SJCRH30 (cell line): ENCODE results near the gene GRID1. TPM values are rescaled to one million over a fixed set of nuclear protein-coding genes. Genes with fewer than 3 reads are reported as not detected.

Experiments used
- DNase-seq, 2 experiments: peaks; one replicate each; pipeline ENCODE4 v3.0.0-alpha.2; 2015 to 2020
- H3K27ac ChIP-seq: fragments of 250-450 bp; sonication (Bioruptor Pico); 2 replicates; pipeline ENCODE4 v1.5.1; 2020; ENCODE audit warnings: mild to moderate bottlenecking, moderate library complexity
- H3K27me3 ChIP-seq: fragments of 250-450 bp; sonication (Bioruptor Pico); 2 replicates; pipeline ENCODE4 v1.5.1; 2020; ENCODE audit warnings: mild to moderate bottlenecking, moderate library complexity
- H3K36me3 ChIP-seq: fragments of 250-450 bp; sonication (Bioruptor Pico); 2 replicates; pipeline ENCODE4 v1.5.1; 2020; ENCODE audit warnings: mild to moderate bottlenecking, moderate library complexity
- H3K4me1 ChIP-seq: fragments of 250-450 bp; sonication (Bioruptor Pico); 2 replicates; pipeline ENCODE4 v1.5.1; 2020; ENCODE audit warnings: mild to moderate bottlenecking, moderate library complexity
- H3K4me3 ChIP-seq: fragments of 250-450 bp; sonication (Bioruptor Pico); 2 replicates; pipeline ENCODE4 v1.5.1; 2020; ENCODE audit warnings: mild to moderate bottlenecking, moderate library complexity
- H3K9me3 ChIP-seq: fragments of 250-450 bp; sonication (Bioruptor Pico); replicated peaks from 2 replicates; pipeline ENCODE4 v1.5.1; 2020; ENCODE audit warnings: mild to moderate bottlenecking, moderate library complexity
- total RNA-seq: library from RNA; depleted of rRNA; stranded (reverse); fragments of >200 nt; shearing (Covaris generic); gene quantifications from 2 replicates; pipeline ENCODE4 v1.2.3, GENCODE V29; 2014

GRID1 gene
- total RNA-seq, 1 experiment from 2014 or later: not detected

DNA sequence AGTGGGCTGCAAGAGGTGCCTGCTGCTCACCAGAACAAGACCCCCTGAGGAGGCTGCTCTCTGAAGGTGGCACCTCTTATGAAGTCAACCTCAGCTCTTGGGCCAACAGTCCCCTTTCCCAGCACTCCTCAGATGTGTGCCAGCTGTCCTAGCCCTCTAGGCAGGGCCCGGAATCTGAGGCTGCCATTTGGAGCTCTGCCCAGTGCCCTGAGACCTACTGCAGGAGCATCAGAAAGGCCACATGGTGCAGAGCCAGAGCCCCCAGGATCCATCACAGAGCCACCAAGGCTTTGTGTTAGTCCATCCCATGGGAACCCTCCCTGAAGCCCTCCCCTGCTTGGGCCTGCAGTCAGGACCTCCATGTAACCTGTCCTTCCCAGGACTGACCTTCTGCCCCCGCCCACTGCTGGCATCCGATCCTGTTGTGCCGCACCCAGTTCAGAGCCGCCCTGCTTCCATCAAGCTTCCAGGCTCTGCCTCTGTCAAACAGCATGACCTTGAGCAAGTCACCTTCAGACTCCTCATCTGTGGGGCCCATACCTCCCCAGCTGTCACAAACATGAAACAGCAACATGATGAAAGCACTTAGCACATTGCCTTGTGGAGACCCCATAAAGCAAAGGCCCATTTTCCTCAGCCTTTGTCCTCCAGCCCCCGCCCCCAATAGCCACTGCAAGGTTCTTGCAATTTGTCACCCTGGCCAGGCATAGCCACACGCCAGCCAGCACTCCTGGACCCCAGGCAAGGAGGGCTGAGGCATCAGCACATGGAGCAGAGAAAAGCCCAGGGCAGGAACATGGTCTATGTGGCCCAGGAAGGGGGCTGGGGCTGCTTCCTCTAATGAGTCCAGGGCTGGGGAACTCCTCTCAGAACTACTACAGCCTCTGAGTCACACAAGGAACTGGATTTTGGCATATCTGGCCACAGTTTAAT lies 51.7 kb downstream of the GRID1 start:
- no peak overlapping the region for H3K4me3 ChIP-seq

DNA sequence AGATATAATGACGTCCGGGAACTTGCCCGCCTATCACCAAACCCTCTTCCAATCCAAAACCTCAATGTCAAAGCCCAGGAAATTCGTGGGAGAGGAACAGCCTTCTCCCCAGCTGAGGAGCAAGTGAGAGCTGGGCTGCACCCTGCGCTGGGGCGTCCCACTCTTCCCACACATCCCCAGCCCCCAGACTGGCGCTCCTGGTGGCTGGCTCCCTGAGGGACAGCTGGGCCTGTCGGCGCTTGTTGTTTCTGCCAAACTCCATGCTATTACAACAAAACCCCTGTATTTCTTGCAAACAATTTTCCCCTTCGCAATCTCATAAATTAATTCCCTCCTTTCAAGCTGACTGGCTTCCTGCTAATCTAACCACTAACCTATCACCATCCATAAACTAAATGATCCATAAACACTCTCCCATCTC lies 53.0 kb downstream of the GRID1 start:
- Histone ChIP-seq H3K9me3 (no peaks in the 10 kb centered on the region), H3K27ac (no peak overlapping the region), H3K27me3 (no peaks in the 10 kb centered on the region), H3K4me3 (no peak overlapping the region), H3K36me3 (no peaks in the 10 kb centered on the region), H3K4me1 (no peaks in the 10 kb centered on the region)
- DNase-seq: no peak

More for the DNA sequence above, 51.7 kb downstream of the GRID1 start:
- no peaks in the 10 kb centered on the region for H3K9me3 ChIP-seq
- no peak overlapping the region for H3K27ac ChIP-seq
- H3K27me3 ChIP-seq: no peaks in the 10 kb centered on the region
- H3K4me1 ChIP-seq: no peaks in the 10 kb centered on the region
- DNase-seq: no peak
- H3K36me3 ChIP-seq: no peaks in the 10 kb centered on the region

DNA sequence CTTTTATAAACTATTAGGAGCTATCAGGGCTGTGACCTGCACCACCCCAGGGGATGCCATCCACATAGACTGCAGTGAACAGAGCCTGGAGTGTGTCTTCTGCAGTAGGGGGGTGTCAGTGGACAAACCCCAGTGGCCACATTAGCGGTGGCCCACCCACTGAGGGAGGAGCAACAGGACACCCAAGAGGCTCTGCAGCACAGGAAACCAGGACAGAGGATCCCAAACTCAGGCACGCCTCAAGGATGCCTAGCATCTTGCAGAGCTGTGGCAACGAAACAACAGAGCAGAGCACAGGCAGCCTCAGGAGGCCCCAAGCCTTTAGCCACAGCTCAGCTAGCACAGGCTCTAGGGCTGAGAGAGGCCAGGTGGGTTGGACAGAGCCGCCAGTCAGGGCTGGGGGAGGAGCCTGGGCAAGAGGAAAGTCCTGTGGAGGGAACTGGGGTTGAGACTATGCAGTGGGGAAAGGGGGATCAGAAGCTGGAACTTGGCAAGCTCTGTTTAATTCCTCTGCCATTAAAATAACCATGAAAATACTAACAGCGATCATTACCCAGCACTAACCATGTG lies 53.8 kb downstream of the GRID1 start:
- no peaks in the 10 kb centered on the region for H3K27me3 ChIP-seq
- no peak overlapping the region for H3K4me3 ChIP-seq
- no peaks in the 10 kb centered on the region for H3K9me3 ChIP-seq
- DNase-seq: no peak
- H3K27ac ChIP-seq: no peak overlapping the region
- no peaks in the 10 kb centered on the region for H3K4me1 ChIP-seq
- no peaks in the 10 kb centered on the region for H3K36me3 ChIP-seq

DNA sequence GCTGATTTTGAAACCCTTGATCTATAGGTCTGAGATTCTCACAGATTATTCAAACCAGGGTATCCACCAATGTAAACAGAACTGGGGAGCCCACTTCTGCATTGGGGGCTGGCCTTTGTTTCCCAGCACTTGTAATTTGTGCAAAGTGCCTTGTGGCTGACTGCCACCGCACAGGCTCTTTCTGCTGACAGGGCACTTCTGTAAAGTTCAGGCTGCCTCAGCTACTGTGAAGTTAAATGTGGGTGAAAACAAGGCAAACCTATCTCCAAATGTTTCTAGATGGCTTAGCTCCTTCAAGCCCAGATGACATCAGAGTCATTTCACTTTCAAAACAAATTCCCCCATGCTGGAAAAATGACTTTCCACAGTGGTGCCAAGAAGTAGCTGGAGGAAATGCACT lies 54.7 kb downstream of the GRID1 start:
- no peak for DNase-seq
- H3K27me3 ChIP-seq: no peaks in the 10 kb centered on the region
- H3K4me1 ChIP-seq: no peaks in the 10 kb centered on the region

DNA sequence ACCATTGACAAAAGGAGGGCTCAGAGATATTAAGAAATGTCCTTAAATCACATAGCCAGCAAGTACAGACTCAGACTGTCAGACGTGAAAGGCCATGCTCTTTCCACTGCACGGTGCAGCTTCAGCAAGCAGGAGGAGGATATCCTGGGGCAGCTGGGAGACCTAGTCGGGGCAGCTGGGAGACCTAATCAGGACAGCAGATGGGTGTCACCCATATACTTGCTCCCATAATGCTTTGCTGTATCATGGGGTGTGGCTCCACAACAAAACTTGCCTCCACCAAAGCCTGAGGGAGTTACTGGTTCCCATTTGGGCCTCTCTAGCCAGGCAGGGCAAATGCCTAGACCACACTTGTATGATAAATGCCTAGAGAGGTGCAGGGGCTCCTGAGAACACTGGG lies 55.4 kb downstream of the GRID1 start:
- Histone ChIP-seq H3K27me3 (no peaks in the 10 kb centered on the region), H3K27ac (no peak overlapping the region), H3K36me3 (no peaks in the 10 kb centered on the region), H3K4me1 (no peaks in the 10 kb centered on the region), H3K4me3 (no peak overlapping the region), H3K9me3 (no peaks in the 10 kb centered on the region)
- no peak for DNase-seq

More for the DNA sequence above, 54.7 kb downstream of the GRID1 start:
- no peak overlapping the region for H3K27ac ChIP-seq
- H3K9me3 ChIP-seq: no peaks in the 10 kb centered on the region
- H3K4me3 ChIP-seq: no peak overlapping the region
- H3K36me3 ChIP-seq: no peaks in the 10 kb centered on the region

DNA sequence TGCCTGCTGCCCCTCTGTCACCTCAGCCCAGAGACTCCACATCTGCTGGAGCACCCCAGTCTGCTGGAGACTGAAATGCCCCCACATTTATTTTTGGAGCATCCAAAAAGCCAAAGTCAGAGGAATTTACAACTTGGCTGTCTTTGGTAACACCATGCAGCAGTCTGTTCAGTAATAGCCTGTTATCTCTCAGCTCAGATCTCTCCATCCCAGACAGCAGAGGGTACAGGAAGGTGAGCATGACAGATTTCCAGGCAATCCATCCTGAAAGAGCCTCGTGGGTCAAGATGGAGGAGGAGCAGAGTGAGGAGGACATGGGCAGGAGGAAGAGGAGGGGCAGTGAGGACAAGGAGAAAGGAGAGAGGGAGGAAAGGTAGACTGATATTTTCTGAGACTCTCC lies 55.9 kb downstream of the GRID1 start:
- Histone ChIP-seq H3K36me3 (no peaks in the 10 kb centered on the region), H3K4me3 (no peak overlapping the region), H3K27ac (no peak overlapping the region), H3K9me3 (no peaks in the 10 kb centered on the region), H3K4me1 (no peaks in the 10 kb centered on the region), H3K27me3 (no peaks in the 10 kb centered on the region)
- DNase-seq: no peak

DNA sequence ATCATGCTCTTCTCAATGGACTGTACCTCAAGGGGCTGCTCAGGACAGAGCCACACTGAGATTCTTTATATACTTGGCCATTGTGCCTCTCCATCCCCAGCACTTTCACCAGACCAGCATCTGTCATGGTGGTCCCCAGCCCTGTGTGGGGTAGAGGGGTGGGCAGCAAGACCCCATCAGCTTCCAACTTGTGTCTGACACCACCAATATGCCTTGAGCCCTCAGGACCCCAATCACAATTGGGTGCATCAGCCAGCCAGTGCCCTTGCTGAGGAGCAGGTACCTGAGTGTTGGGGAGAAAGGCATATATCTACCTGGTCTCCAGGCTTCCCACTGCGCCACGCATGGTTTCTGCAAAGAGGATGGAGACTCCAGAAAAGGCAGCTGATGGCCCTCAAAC lies 56.3 kb downstream of the GRID1 start:
- Histone ChIP-seq H3K4me3 (no peak overlapping the region), H3K36me3 (no peaks in the 10 kb centered on the region), H3K4me1 (no peaks in the 10 kb centered on the region), H3K27ac (no peak overlapping the region), H3K27me3 (no peaks in the 10 kb centered on the region), H3K9me3 (no peaks in the 10 kb centered on the region)
- DNase-seq: no peak

DNA sequence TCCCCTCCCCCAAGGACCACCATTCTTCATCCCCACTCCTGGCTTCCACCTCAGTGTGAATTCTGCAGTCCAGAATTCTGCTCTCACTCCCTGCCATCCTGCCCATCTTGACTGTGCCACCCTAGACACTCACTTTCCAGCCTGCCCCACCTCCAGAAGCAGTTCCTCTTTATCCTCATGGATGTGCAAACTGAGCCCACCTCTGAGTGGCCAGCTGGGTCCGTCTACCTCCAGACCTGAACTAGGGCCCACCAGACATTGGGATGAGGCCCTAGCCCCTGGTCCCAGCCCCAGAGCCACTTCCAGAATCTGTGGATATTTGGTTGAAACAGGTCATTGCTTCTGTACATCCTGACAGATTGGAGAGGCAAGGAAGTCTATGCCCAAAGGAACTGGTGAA lies 58.5 kb downstream of the GRID1 start:
- H3K4me1 ChIP-seq: no peaks in the 10 kb centered on the region
- H3K4me3 ChIP-seq: no peak overlapping the region
- no peak overlapping the region for H3K27ac ChIP-seq
- H3K36me3 ChIP-seq: no peaks in the 10 kb centered on the region
- DNase-seq: no peak
- no peaks in the 10 kb centered on the region for H3K27me3 ChIP-seq
- H3K9me3 ChIP-seq: no peaks in the 10 kb centered on the region

DNA sequence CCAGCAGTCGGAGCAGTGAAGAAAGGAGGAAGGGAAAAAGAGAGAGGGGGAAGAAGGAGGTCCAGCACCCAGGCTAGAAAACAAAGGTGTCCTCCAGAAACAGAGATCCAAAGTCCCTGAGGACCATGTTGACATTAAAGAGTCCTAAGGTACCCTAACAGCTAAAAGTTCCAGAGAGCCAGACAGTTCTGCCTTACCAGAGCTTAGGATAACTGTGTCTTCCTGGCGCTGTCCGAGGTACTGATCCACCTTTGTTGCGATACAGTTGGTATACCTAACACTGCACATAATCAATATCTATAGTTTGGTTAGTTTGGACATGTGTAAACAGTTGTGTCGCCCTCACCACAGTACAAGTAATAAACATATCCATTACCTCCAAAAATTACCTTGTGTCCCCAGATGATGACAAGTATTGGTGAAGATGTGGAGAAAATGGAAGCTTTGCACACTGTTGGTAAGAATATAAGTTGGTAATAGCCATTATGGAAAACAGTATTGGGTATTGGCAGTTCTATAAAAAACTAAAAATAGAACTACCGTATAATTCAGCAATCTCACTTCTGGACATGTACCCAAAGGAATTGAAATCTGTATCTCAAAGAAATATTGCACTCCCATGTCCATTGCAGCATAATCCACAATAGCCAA lies 59.8 kb downstream of the GRID1 start:
- no peaks in the 10 kb centered on the region for H3K9me3 ChIP-seq
- no peak overlapping the region for H3K27ac ChIP-seq
- peak; percentile 19 to 45 for DNase-seq
- no peaks in the 10 kb centered on the region for H3K4me1 ChIP-seq
- H3K27me3 ChIP-seq: no peaks in the 10 kb centered on the region
- H3K4me3 ChIP-seq: no peak overlapping the region
- no peaks in the 10 kb centered on the region for H3K36me3 ChIP-seq

DNA sequence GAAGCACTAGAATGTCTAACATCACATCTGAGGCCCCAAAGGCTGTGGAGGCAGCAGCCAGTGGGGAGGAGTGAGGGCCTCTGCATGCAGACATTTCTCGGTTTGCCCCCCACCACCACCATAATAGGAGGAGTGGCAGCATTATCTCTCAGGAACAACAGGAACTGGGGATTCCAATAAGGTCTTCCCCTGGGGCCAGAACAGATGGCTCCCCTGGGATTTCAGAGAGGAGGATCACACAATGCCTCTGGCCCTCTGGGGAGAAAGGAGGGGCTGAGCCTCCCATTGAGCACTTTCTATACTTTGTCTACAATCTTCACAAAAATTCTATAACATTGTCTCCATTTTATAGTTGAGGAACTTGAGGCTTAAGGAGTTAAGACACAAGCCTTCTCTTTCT lies 61.1 kb downstream of the GRID1 start:
- H3K4me1 ChIP-seq: no peaks in the 10 kb centered on the region

DNA sequence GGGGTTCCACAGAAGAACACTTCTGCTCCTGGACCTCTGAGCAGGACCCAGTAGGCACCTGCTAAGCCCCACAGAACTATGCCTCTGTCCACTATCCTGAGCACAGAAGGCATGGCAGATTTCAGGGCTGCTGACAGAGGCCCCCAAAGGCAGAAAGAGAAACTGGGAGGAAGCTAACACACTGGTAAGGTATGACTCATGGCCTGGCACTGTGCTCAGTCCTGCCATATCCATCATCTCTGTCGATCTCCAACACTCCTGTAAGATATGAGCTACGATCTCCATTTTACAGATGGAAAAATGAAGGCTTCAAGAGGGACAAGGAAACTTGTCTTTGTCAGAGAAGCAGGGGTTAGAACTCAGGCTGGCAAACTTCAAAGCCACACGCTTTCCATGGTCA lies 62.2 kb downstream of the GRID1 start:
- no peak overlapping the region for H3K27ac ChIP-seq
- no peaks in the 10 kb centered on the region for H3K4me1 ChIP-seq
- H3K9me3 ChIP-seq: no peaks in the 10 kb centered on the region
- DNase-seq: no peak
- no peak overlapping the region for H3K4me3 ChIP-seq
- no peaks in the 10 kb centered on the region for H3K36me3 ChIP-seq
- H3K27me3 ChIP-seq: no peaks in the 10 kb centered on the region

More for the DNA sequence above, 61.1 kb downstream of the GRID1 start:
- Histone ChIP-seq H3K9me3 (no peaks in the 10 kb centered on the region), H3K27ac (no peak overlapping the region), H3K27me3 (no peaks in the 10 kb centered on the region), H3K4me3 (no peak overlapping the region), H3K36me3 (no peaks in the 10 kb centered on the region)
- DNase-seq: no peak

DNA sequence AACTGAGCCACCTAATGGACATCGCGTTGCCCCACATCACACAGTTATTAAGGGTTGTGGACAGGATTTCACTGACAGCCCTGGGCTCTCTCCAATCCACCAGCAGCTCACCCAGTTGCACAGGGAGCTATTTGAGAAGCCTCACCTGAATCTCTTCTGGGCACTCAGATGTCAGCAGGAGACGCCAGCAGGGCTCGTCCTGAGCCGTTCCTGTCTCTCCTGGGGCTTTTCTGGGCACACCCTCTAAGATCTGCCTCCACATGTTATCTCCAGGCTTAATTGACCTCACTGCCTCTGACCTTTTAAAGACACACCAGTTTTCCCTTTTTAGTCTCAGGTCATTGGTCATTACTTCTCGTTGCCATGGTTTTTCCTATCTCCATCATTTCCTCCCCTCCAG lies 63.0 kb downstream of the GRID1 start:
- H3K27ac ChIP-seq: no peak overlapping the region
- H3K4me1 ChIP-seq: no peaks in the 10 kb centered on the region
- H3K27me3 ChIP-seq: no peaks in the 10 kb centered on the region
- no peaks in the 10 kb centered on the region for H3K36me3 ChIP-seq
- H3K4me3 ChIP-seq: no peak overlapping the region
- H3K9me3 ChIP-seq: no peaks in the 10 kb centered on the region
- DNase-seq: no peak

DNA sequence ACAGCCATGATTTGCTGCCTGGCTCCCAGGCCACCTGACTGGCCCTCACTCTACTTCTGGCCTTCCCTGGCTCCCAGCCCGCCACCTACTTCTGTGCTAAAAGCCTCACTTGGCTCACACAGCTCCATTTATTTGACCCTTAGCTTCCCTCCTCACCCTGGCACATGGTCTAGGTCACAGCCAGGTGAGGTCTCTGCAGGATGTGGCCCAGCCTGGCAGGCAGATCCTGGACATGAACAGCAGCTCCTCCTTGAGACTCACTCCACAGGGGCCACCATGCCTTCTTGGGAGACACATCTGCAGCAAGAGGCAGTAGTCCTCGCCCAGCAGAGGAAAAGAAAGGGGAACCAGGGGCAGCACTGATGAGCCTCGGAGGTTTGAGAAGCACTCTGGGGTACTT lies 64.6 kb downstream of the GRID1 start:
- no peak for DNase-seq
- H3K36me3 ChIP-seq: no peaks in the 10 kb centered on the region
- H3K4me3 ChIP-seq: no peak overlapping the region
- H3K9me3 ChIP-seq: no peaks in the 10 kb centered on the region
- no peaks in the 10 kb centered on the region for H3K4me1 ChIP-seq
- H3K27ac ChIP-seq: no peak overlapping the region
- no peaks in the 10 kb centered on the region for H3K27me3 ChIP-seq

DNA sequence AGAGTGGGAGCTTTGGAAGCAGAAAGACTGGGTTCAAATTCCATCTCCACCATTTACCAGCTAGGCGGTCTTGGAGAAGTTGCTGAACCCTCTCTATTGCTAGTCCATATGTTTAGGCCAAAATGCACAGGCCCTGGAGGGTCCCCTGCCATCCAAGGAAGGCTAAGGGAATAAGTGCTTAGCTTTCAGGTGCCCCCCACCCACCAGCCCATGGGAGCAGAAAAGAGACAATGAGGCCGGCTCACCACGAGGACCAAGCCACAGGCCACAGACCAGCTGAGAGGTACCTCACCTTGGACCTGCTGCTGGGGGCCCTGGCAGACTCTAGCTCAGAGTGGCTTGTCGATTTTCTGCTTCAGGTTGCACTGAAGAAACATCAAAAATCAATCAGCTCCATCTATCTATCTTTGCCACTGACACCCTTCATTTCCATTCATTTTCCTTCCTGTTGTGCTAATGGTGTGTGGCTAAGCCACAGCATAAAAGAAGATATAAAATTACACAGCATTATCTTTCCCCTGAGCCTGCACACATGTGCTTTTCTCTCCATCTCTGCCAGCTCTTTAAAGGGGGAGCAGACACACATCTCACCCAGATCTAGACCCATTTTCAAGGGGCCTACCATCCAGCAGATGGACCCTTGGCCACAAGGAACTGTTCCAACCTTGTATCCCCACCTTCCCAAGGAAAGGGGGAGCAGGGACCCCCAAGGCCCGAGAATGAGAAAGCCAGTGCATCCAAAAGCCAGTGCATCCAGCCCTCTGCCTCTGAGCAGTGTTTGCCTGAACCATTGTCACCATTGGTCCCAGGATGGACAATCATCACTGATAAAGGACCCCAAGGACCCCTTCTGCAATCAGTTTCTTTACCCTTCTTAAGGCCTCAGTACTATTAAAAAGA lies 65.4 kb downstream of the GRID1 start:
- H3K27me3 ChIP-seq: no peaks in the 10 kb centered on the region
- no peaks in the 10 kb centered on the region for H3K36me3 ChIP-seq
- no peaks in the 10 kb centered on the region for H3K4me1 ChIP-seq
- H3K27ac ChIP-seq: no peak overlapping the region
- no peak overlapping the region for H3K4me3 ChIP-seq
- no peaks in the 10 kb centered on the region for H3K9me3 ChIP-seq
- DNase-seq: no peak
